Ovary (tissue), 3 donors: ENCODE measurements around the gene C11orf91.

ENCODE experiments used
- POLR2A ChIP-seq: fragments of 450-650 bp; IDR thresholded peaks from one replicate; pipeline ENCODE4 v1.6.1; 2017; ENCODE audit warnings: antibody characterized with exemption, mild to moderate bottlenecking, moderate library complexity
- TF ChIP-seq, protein P1 (sequence below), 3 donors: fragments of 450-650 bp in 2 of 3; fragments of 200-600 bp in 1 of 3; IDR thresholded peaks; one replicate each; pipeline versions ENCODE4 v1.5.1 to v1.8.0; 2016 to 2022; ENCODE audit warnings: antibody characterized with exemption in 3 of 3, mild to moderate bottlenecking in 1 of 3
- donor health status: DM: no; HTN: no; CAD: no.

DNA sequence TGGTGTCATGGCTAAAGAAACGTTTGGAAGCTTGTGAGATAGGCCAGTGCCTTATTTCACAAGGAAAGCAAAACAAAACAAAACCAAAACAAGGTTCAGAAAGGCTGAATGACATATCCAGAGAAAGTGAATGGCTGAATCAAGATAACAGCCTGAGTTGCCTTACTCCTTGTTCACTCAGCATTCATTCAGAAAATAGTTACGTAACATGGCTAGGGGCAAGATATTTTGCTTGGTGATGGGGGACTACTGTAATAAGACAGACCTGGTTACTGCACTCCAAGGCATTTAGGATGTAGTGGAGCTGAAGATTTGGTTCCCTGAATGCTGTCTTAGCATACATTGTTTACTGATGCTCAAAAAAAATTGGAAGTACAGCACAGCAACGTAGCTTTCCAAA is 47.7 kb downstream of the C11orf91 start:
- no peak for TF ChIP-seq POLR2A
- TF ChIP-seq, protein P1, sequence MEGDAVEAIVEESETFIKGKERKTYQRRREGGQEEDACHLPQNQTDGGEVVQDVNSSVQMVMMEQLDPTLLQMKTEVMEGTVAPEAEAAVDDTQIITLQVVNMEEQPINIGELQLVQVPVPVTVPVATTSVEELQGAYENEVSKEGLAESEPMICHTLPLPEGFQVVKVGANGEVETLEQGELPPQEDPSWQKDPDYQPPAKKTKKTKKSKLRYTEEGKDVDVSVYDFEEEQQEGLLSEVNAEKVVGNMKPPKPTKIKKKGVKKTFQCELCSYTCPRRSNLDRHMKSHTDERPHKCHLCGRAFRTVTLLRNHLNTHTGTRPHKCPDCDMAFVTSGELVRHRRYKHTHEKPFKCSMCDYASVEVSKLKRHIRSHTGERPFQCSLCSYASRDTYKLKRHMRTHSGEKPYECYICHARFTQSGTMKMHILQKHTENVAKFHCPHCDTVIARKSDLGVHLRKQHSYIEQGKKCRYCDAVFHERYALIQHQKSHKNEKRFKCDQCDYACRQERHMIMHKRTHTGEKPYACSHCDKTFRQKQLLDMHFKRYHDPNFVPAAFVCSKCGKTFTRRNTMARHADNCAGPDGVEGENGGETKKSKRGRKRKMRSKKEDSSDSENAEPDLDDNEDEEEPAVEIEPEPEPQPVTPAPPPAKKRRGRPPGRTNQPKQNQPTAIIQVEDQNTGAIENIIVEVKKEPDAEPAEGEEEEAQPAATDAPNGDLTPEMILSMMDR (IDR thresholded peaks at IDR 0.05): no peak
